Prostate gland (tissue), 2 donors: ENCODE results near the gene MAP6. TPM values are rescaled to one million over a fixed set of nuclear protein-coding genes. Genes with fewer than 3 reads are reported as not detected.

ENCODE experiments used
- DNase-seq: peaks from one replicate; pipeline ENCODE4 v3.0.0-alpha.2; 2019; ENCODE audit warnings: low spot score
- H3K27ac ChIP-seq, 2 donors: fragments of 200-600 bp; sonication (generic); 2 replicates each; pipeline ENCODE4 v1.5.1; 2017 to 2019
- H3K27me3 ChIP-seq: fragments of 200-600 bp; sonication (generic); replicated peaks from 2 replicates; pipeline ENCODE4 v1.5.1; 2019; ENCODE audit not compliant: insufficient read depth
- H3K36me3 ChIP-seq, 2 donors: fragments of 200-600 bp; sonication (generic); 1 replicate in 1 of 2; 2 replicates in 1 of 2; pipeline versions ENCODE4 v1.5.1 to v1.8.1; 2017 to 2019
- H3K4me1 ChIP-seq: fragments of 200-600 bp; sonication (generic); replicated peaks from 2 replicates; pipeline ENCODE4 v1.5.1; 2019
- H3K4me3 ChIP-seq, 2 donors: fragments of 200-600 bp; sonication (generic); 2 replicates each; pipeline ENCODE4 v1.5.1; 2017 to 2019
- H3K9me3 ChIP-seq: fragments of 200-600 bp; sonication (generic); 2 replicates; pipeline ENCODE4 v1.5.1; 2017
- POLR2A ChIP-seq: fragments of 450-650 bp; IDR thresholded peaks from one replicate; pipeline ENCODE4 v1.6.1; 2016; ENCODE audit warnings: antibody characterized with exemption, mild to moderate bottlenecking
- POLR2AphosphoS5 ChIP-seq: sonication (generic); formaldehyde crosslinking; IDR thresholded peaks from one replicate; pipeline ENCODE4 v1.6.1; 2017; ENCODE audit warnings: antibody characterized with exemption
- WGBS: methylation state at CpG from one replicate; pipeline ENCODE4 v1.1.5; 2018; 5-methylcytosine and 5-hydroxymethylcytosine counted together
- intact Hi-C: fragments of 100-400 bp; cut with DNase I; formaldehyde crosslinking; loops from one replicate; pipeline ENCODE4 v1.14.2; 2022
- total RNA-seq, 2 donors: library from RNA; depleted of rRNA; stranded (reverse); fragments of >200 nt; gene quantifications; one replicate each; pipeline ENCODE4 v1.1.0, GENCODE V29; 2016
- TF ChIP-seq, protein P1 (sequence below), 4 experiments: fragments of 200-600 bp in 2 of 4; fragments of 450-650 bp in 2 of 4; sonication (generic) in 2 of 4; IDR thresholded peaks; 1 replicate in 3 of 4; 2 replicates in 1 of 4; pipeline ENCODE4 v1.5.1; 2016 to 2019; ENCODE audit warnings: antibody characterized with exemption in 4 of 4, mild to moderate bottlenecking in 2 of 4, moderate library complexity in 2 of 4

Gene MAP6
- total RNA-seq, 2 donors from 2014 or later, result 15.8 to 21.5 TPM

- Histone ChIP-seq H3K36me3 (no peaks in the 10 kb centered on the region), H3K9me3 (no peaks in the 10 kb centered on the region), H3K27me3 (no peaks in the 10 kb centered on the region), H3K4me3 (no peak overlapping the region), H3K4me1 (no peaks in the 10 kb centered on the region), H3K27ac (no peak overlapping the region)
- TF ChIP-seq POLR2AphosphoS5 (no peak), POLR2A (no peak)
- TF ChIP-seq, protein P1, sequence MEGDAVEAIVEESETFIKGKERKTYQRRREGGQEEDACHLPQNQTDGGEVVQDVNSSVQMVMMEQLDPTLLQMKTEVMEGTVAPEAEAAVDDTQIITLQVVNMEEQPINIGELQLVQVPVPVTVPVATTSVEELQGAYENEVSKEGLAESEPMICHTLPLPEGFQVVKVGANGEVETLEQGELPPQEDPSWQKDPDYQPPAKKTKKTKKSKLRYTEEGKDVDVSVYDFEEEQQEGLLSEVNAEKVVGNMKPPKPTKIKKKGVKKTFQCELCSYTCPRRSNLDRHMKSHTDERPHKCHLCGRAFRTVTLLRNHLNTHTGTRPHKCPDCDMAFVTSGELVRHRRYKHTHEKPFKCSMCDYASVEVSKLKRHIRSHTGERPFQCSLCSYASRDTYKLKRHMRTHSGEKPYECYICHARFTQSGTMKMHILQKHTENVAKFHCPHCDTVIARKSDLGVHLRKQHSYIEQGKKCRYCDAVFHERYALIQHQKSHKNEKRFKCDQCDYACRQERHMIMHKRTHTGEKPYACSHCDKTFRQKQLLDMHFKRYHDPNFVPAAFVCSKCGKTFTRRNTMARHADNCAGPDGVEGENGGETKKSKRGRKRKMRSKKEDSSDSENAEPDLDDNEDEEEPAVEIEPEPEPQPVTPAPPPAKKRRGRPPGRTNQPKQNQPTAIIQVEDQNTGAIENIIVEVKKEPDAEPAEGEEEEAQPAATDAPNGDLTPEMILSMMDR (IDR thresholded peaks at IDR 0.05), result no peak
- intact Hi-C loops, result no loop called here
- WGBS, result 7% methylated on average over 4 of the region's 4 CpGs
- DNase-seq, result peak; percentile 13
Measured at GRCh38 chr11:75639762-75640181, 29.1 kb downstream of the MAP6 start.

DNA sequence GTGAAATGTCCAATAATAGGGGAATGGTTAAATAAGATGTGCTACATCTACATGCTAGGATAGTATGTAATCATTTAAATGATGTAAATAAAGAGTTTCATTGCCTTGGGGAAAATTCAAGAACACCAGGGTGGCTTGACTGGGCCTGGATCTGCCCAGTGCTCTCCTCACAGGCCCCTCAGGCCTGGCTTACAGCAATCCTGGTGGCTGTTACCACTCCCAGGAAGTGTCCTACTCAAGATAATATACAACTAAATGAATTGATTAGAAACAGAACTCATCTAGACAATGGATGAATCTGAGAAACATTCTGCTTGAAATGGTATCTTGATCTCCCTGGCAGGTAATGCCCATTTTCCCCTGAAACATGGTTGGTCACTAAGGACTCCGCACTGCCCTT, 30.8 kb downstream of the MAP6 start:
- no peak for DNase-seq
- Histone ChIP-seq H3K4me1 (no peaks in the 10 kb centered on the region), H3K27me3 (no peaks in the 10 kb centered on the region), H3K4me3 (no peak overlapping the region), H3K36me3 (no peaks in the 10 kb centered on the region), H3K9me3 (no peaks in the 10 kb centered on the region), H3K27ac (no peak overlapping the region)
- 100% methylated on average over 1 of the region's 1 CpG for WGBS
- intact Hi-C loops, result no loop called here
- TF ChIP-seq POLR2A (no peak), POLR2AphosphoS5 (no peak)
- TF ChIP-seq, protein P1 (IDR thresholded peaks at IDR 0.05), result no peak

GRCh38 chr11:75635066-75635862, 33.6 kb downstream of the MAP6 start:
- Histone ChIP-seq H3K36me3 (no peaks in the 10 kb centered on the region), H3K27ac (peak overlapping the region; percentile 20 to 38), H3K9me3 (no peaks in the 10 kb centered on the region), H3K27me3 (no peaks in the 10 kb centered on the region), H3K4me1 (no peaks in the 10 kb centered on the region), H3K4me3 (no peak overlapping the region)
- TF ChIP-seq POLR2AphosphoS5 (no peak), POLR2A (no peak)
- TF ChIP-seq, protein P1 (IDR thresholded peaks at IDR 0.05), result no peak
- intact Hi-C loops, result no loop called here
- 19% methylated on average over 16 of the region's 16 CpGs for WGBS
- no peak for DNase-seq

DNA sequence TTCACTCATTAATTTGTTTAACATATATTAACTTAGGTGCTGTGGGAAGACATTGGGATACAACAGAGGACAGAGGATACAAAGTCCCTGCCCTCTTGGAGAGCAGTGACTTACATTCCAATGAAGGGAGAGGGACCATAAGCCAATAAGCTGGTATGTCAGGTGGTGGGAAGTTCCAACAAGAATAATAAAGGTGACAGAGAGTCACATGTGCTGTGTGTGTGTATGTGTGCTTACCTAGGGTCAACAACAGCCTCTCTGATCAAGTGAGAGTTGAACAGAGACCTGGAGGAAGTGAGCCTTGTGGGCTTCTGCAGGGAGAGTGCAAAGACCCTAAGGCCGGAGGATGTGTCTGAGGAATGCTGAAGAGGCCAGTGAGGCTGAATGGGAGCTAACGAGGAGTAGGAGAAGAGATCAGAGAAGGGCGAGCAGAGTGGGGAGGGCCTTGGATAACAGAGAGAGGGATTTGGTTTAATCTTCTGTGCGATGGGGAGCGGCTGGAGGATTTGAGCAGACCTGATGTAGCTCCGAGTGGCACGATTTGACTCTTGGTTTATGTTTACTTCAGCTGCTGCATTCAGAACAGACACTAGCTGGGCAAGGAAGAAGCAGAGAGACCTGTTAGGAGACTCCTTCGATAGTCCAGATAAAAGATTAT, 35.3 kb downstream of the MAP6 start:
- Histone ChIP-seq H3K27ac (no peak overlapping the region), H3K4me3 (no peak overlapping the region), H3K9me3 (no peaks in the 10 kb centered on the region), H3K4me1 (no peaks in the 10 kb centered on the region), H3K36me3 (no peaks in the 10 kb centered on the region), H3K27me3 (no peaks in the 10 kb centered on the region)
- intact Hi-C loops, result no loop called here
- TF ChIP-seq POLR2AphosphoS5 (no peak), POLR2A (no peak)
- TF ChIP-seq, protein P1 (IDR thresholded peaks at IDR 0.05), result no peak
- no peak for DNase-seq
- WGBS, result 69% methylated on average over 8 of the region's 8 CpGs
